Sigmoid colon (tissue), 7 donors: ENCODE measurements around the gene ZFP91. TPM values are rescaled to one million over a fixed set of nuclear protein-coding genes. Genes with fewer than 3 reads are reported as not detected.

Experiments
- DNase-seq: peaks from one replicate; pipeline ENCODE4 v3.0.0-alpha.2; 2019
- H3K27ac ChIP-seq, 4 donors: fragments of 200-600 bp; sonication (generic); one replicate each; pipeline ENCODE4 v1.5.1; 2016 to 2019; ENCODE audit warnings: mild to moderate bottlenecking in 1 of 4
- H3K27me3 ChIP-seq, 3 donors: fragments of 200-600 bp; sonication (generic); one replicate each; pipeline ENCODE4 v1.5.1; 2019; ENCODE audit warnings: mild to moderate bottlenecking in 1 of 3
- H3K36me3 ChIP-seq, 4 donors: fragments of 200-600 bp; sonication (generic); one replicate each; pipeline ENCODE4 v1.5.1; 2016 to 2019
- H3K4me1 ChIP-seq, 4 donors: fragments of 200-600 bp; sonication (generic); one replicate each; pipeline ENCODE4 v1.5.1; 2017 to 2019
- H3K4me3 ChIP-seq, 4 donors: fragments of 200-600 bp; sonication (generic); one replicate each; pipeline ENCODE4 v1.5.1; 2017 to 2019; ENCODE audit warnings: mild to moderate bottlenecking in 2 of 4, moderate library complexity in 1 of 4
- H3K9me3 ChIP-seq, 4 donors: fragments of 200-600 bp in 3 of 4; sonication (generic) in 3 of 4; one replicate each; pipeline versions ENCODE4 v1.5.1 to v1.6.1; 2013 to 2019
- EP300 ChIP-seq, 4 donors: sonication (generic); formaldehyde crosslinking; IDR thresholded peaks; one replicate each; pipeline ENCODE4 v1.6.1; 2017; ENCODE audit warnings: antibody characterized with exemption in 4 of 4
- POLR2A ChIP-seq, 2 donors: fragments of 450-650 bp; IDR thresholded peaks; one replicate each; pipeline ENCODE4 v1.6.1; 2016; ENCODE audit warnings: antibody characterized with exemption in 2 of 2, mild to moderate bottlenecking in 2 of 2, moderate library complexity in 2 of 2
- POLR2AphosphoS5 ChIP-seq, 4 donors: sonication (generic); formaldehyde crosslinking; IDR thresholded peaks; one replicate each; pipeline ENCODE4 v1.6.1; 2017; ENCODE audit warnings: antibody characterized with exemption in 4 of 4
- WGBS, 2 donors: extraction: QIAGEN DNeasy Blood & Tissue Kit; methylation state at CpG; one replicate each; pipeline ENCODE4 v1.1.7; 2013; 5-methylcytosine and 5-hydroxymethylcytosine counted together
- intact Hi-C: fragments of 100-400 bp; cut with DNase I; formaldehyde crosslinking; loops from one replicate; pipeline ENCODE4 v1.15.1; 2023
- polyA plus RNA-seq, 3 donors: library from polyadenylated mRNA; stranded (reverse); fragments of 200-250 nt; gene quantifications; one replicate each; pipeline ENCODE4 v1.2.3, GENCODE V29; 2013
- total RNA-seq, 4 donors: library from RNA; depleted of rRNA; stranded (reverse); fragments of >200 nt; gene quantifications; one replicate each; pipeline ENCODE4 v1.1.0, GENCODE V29; 2016
- TF ChIP-seq, protein P1 (sequence below), 4 experiments: fragments of 450-650 bp in 3 of 4; fragments of 200-600 bp in 1 of 4; IDR thresholded peaks; one replicate each; pipeline ENCODE4 v1.5.1; 2016 to 2019; ENCODE audit warnings: antibody characterized with exemption in 4 of 4, mild to moderate bottlenecking in 3 of 4, moderate library complexity in 2 of 4
- donor health status: healthy with polysubstance abuse.
- donor health status: Bipolar disorder and iron deficiency.
- donor health status: healthy.

ZFP91 gene
- total and polyA plus RNA-seq, 7 donors, result 31.6 to 77.4 (median 68.4) TPM

DNA sequence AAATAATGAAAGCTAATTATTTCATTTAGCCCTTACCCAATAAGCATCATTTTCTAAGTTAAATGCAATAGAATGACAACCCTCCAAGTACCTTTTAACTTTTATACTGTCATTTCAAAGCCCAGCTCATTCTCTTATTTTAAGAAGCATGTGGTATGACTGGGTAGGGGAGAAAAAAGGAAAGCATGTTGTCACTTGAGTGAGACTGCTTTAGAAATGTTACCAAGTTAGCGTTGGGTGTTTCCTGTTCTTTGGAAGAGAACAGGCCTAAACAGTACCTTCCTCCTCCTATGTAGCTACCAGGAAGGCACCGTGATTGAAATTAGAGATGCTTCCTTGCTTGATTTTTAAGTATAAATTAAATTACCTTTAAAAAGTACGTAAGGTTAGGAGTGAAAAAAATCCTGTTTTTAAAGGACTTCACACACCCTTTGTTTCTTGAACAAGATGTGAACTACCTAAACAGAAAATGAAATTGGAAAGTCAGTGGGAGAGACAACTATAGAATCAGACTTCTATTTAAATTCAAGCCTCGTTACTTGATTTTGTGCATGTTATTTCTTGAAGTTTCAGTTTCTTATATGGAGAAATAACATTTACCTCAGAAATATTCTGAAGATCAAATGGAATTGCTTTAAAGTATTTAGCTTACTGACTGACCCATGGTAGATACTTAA, 42.9 kb downstream of the ZFP91 start:
- Histone ChIP-seq H3K4me3 (no peak overlapping the region), H3K36me3 (peaks cover 12 to 80% (median 30%) of the 10 kb centered on the region in 4 donors), H3K4me1 (peaks cover 0 to 34% (median 10%) of the 10 kb centered on the region in 4 donors), H3K27ac (peak overlapping the region in 3 of 4 donors; percentile 10 to 15 (median 11)), H3K27me3 (no peaks in the 10 kb centered on the region), H3K9me3 (no peaks in the 10 kb centered on the region)
- TF ChIP-seq POLR2A (IDR thresholded peaks at IDR 0.05) (no peak), POLR2AphosphoS5 (IDR thresholded peaks at IDR 0.05) (no peak), EP300 (IDR thresholded peaks at IDR 0.05) (no peak)
- TF ChIP-seq, protein P1, sequence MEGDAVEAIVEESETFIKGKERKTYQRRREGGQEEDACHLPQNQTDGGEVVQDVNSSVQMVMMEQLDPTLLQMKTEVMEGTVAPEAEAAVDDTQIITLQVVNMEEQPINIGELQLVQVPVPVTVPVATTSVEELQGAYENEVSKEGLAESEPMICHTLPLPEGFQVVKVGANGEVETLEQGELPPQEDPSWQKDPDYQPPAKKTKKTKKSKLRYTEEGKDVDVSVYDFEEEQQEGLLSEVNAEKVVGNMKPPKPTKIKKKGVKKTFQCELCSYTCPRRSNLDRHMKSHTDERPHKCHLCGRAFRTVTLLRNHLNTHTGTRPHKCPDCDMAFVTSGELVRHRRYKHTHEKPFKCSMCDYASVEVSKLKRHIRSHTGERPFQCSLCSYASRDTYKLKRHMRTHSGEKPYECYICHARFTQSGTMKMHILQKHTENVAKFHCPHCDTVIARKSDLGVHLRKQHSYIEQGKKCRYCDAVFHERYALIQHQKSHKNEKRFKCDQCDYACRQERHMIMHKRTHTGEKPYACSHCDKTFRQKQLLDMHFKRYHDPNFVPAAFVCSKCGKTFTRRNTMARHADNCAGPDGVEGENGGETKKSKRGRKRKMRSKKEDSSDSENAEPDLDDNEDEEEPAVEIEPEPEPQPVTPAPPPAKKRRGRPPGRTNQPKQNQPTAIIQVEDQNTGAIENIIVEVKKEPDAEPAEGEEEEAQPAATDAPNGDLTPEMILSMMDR (IDR thresholded peaks at IDR 0.05), result no peak
- DNase-seq, result no peak
- WGBS, 2 donors, result 83 to 93% methylated on average over 4 of the region's 4 CpGs
- intact Hi-C loops, result no loop called here

DNA sequence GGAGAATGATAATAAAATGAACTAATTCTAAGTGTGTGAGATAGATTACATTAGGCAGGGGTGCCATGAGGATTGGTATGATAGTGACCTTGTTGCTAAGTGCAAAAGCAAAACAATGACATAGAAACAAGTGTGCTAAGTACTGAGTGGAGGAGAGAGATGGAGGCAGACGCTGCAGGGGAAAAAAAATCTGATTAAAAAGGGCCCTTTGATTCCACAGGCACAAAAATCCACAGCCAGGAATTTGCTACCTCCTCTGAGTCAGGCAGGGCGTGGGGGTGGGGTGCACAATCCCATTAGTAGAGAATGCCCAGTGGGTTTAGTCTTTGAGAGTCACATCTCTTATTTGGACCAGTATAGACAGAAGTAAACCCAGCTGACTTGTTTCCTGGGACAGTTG, 43.5 kb downstream of the ZFP91 start, which contains the start of gene CNTF:
TSS of gene CNTF (plus strand) at position 322 of the 400 bp plus-strand sequence. CDS start 88 bp downstream, outside the sequence.
- Histone ChIP-seq H3K36me3 (peaks cover 9 to 74% (median 24%) of the 10 kb centered on the region in 4 donors), H3K9me3 (no peaks in the 10 kb centered on the region), H3K4me1 (peaks cover 0 to 35% (median 14%) of the 10 kb centered on the region in 4 donors), H3K27ac (peak within 1 kb of the TSS in 3 of 4 donors; percentile 10 to 38 (median 11)), H3K27me3 (no peaks in the 10 kb centered on the region), H3K4me3 (no peak within 1 kb of the TSS)
- TF ChIP-seq POLR2AphosphoS5 (IDR thresholded peaks at IDR 0.05) (no peak), POLR2A (IDR thresholded peaks at IDR 0.05) (no peak)
- TF ChIP-seq, protein P1 (IDR thresholded peaks at IDR 0.05), result no peak
- DNase-seq, result no peak
- 62 to 76% methylated on average over 2 of the region's 2 CpGs for WGBS, 2 donors
- intact Hi-C loops, result no loop called here

DNA sequence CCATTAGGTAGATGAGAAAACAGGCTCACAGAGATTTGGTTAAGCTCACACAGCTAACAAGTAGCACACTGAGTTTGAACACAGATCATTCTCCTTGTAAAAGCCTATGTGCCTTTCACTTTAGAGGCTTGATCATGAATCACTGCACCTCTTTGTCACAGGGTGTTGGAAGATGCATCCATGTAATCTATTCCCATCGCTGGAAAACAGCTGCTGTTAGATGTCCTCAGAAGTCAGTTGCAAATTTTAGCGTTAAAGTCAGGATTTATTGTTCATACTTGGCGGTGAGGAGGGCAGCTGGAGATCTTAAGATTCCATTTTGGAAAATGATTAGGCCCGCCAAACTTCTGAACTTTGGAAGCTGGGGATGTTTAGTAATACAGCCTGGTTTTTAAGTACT, 46.2 kb downstream of the ZFP91 start:
- Histone ChIP-seq H3K36me3 (peaks cover 5 to 46% (median 9%) of the 10 kb centered on the region in 4 donors), H3K27ac (no peak overlapping the region)

DNA sequence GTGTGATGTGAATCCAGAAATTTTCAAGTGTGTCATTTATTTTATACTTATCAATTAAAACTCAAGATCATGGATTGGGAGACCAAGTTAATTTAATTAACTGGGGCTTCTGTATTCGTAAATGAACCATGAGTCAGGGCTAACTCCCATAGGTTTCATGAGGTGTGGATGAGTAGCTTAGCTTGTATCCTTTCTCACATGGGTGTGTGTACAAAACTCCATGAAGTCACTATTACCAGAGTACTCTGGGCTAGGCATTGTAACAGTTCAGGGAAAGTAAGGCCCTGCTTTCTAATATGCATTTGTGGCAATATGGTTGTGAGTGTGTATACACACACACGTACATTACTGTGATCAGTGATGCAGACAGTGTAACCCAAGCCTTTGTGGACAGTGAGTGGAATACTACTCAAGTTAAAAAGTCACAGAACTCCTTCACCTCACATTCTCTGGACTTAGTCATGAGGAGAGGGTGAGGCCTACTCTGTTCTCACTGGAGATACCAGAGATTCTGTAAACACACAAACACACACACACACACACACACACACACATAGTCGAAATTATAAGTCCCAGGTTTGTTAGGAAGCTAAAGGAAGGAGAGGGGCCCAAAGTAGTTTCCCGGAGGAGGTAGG, 47.1 kb downstream of the ZFP91 start:
- no peak for DNase-seq
- TF ChIP-seq EP300 (IDR thresholded peaks at IDR 0.05), result no peak
- no peak for TF ChIP-seq POLR2A (IDR thresholded peaks at IDR 0.05)
- no peak for TF ChIP-seq POLR2AphosphoS5 (IDR thresholded peaks at IDR 0.05)
- TF ChIP-seq, protein P1 (IDR thresholded peaks at IDR 0.05), result no peak
- 88% methylated on average over 4 of the region's 4 CpGs for WGBS, 2 donors
- no peak overlapping the region for H3K4me3 ChIP-seq
- H3K27me3 ChIP-seq, result no peaks in the 10 kb centered on the region
- peaks cover 0 to 50% (median 25%) of the 10 kb centered on the region in 4 donors for H3K4me1 ChIP-seq
- intact Hi-C loops, result no loop called here
- H3K27ac ChIP-seq, result peak overlapping the region in 1 of 4 donors; percentile 9
- peaks cover 4 to 38% (median 9%) of the 10 kb centered on the region in 4 donors for H3K36me3 ChIP-seq
- H3K9me3 ChIP-seq, result no peaks in the 10 kb centered on the region

More for the DNA sequence above, 46.2 kb downstream of the ZFP91 start:
- H3K4me1 ChIP-seq, result peaks cover 0 to 50% (median 25%) of the 10 kb centered on the region in 4 donors
- no peaks in the 10 kb centered on the region for H3K9me3 ChIP-seq
- no peak for DNase-seq
- no peaks in the 10 kb centered on the region for H3K27me3 ChIP-seq
- no peak overlapping the region for H3K4me3 ChIP-seq
- WGBS, 2 donors, result 94% methylated on average over 4 of the region's 4 CpGs
- intact Hi-C loops, result no loop called here
- TF ChIP-seq EP300 (IDR thresholded peaks at IDR 0.05), result no peak
- TF ChIP-seq, protein P1 (IDR thresholded peaks at IDR 0.05), result no peak
- TF ChIP-seq POLR2A (IDR thresholded peaks at IDR 0.05), result no peak
- no peak for TF ChIP-seq POLR2AphosphoS5 (IDR thresholded peaks at IDR 0.05)
